ENCODE measurements around the gene NUDT21. TPM values are rescaled to one million over a fixed set of nuclear protein-coding genes. Genes with fewer than 3 reads are reported as not detected.

The NUDT21 gene
- total RNA-seq, 1 experiment from 2014 or later: 171 TPM

DNA sequence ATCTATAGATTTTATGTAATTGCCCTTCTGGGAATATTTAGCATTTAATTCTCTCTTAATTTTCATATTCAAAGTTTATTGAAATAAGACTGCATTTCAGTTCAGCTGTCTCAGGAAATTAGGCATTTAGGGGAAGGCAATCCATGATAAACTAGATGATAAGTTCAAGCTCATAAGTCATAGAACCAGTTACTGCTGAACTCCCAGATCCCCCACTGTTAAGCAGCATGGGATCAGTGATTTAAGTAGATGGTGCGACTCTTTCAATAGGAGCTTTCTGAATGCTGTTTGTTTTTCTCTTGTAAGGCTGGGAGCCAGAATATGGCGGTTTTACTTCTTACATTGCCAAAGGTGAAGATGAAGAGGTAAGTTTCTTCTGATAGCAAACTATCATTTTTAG, 24.1 kb upstream of the NUDT21 start:
- H4K20me1 ChIP-seq (ENCODE audit: insufficient read depth): 0 out of 2 replicates have a peak, but pooled peaks cover 8% of the 10 kb centered on the region
- H3K79me2 ChIP-seq (ENCODE audit: low read depth): no peaks in the 10 kb centered on the region
- H3K4me3 ChIP-seq: no peak overlapping the region
- H3K27me3 ChIP-seq (ENCODE audit: insufficient read depth, low read depth): no peaks in the 10 kb centered on the region
- H3K9me3 ChIP-seq (ENCODE audit: insufficient read depth, low read depth): 0 out of 2 replicates have a peak, but pooled peaks cover 3% of the 10 kb centered on the region
- no peak overlapping the region for H2AFZ ChIP-seq
- TF ChIP-seq EZH2 (IDR thresholded peaks at IDR 0.05; ENCODE audit: low read depth): no peak
- TF ChIP-seq, protein P1, sequence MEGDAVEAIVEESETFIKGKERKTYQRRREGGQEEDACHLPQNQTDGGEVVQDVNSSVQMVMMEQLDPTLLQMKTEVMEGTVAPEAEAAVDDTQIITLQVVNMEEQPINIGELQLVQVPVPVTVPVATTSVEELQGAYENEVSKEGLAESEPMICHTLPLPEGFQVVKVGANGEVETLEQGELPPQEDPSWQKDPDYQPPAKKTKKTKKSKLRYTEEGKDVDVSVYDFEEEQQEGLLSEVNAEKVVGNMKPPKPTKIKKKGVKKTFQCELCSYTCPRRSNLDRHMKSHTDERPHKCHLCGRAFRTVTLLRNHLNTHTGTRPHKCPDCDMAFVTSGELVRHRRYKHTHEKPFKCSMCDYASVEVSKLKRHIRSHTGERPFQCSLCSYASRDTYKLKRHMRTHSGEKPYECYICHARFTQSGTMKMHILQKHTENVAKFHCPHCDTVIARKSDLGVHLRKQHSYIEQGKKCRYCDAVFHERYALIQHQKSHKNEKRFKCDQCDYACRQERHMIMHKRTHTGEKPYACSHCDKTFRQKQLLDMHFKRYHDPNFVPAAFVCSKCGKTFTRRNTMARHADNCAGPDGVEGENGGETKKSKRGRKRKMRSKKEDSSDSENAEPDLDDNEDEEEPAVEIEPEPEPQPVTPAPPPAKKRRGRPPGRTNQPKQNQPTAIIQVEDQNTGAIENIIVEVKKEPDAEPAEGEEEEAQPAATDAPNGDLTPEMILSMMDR (conservative IDR thresholded peaks at IDR 0.05): no peak
- H3K27ac ChIP-seq: no peak overlapping the region
- H3K36me3 ChIP-seq (ENCODE audit: low read depth): peaks cover 65% of the 10 kb centered on the region
- no peaks in the 10 kb centered on the region for H3K9me2 ChIP-seq (ENCODE audit: insufficient read depth)
- intact Hi-C loops (cut with micrococcal nuclease; ENCODE audit: unreplicated experiment): no loop called here
- H3K4me2 ChIP-seq: no peak overlapping the region
- ChIA-PET CTCF (interaction anchor here (0.6 kb wide), 1 partner anchor 232 kb away, joined by 4 read pairs; no protein-coding TSS in a partner anchor), POLR2A (ENCODE audit: unreplicated experiment) (no interaction called here)
- no peak for DNase-seq
- H3K4me1 ChIP-seq (replicated peaks; ENCODE audit: insufficient read depth): peaks cover 22% of the 10 kb centered on the region
- peaks cover 28% of the 10 kb centered on the region for H3F3A ChIP-seq (ENCODE audit: insufficient read depth, low read depth)
- no TSS peak for BruUV-seq (replicated peaks)

DNA sequence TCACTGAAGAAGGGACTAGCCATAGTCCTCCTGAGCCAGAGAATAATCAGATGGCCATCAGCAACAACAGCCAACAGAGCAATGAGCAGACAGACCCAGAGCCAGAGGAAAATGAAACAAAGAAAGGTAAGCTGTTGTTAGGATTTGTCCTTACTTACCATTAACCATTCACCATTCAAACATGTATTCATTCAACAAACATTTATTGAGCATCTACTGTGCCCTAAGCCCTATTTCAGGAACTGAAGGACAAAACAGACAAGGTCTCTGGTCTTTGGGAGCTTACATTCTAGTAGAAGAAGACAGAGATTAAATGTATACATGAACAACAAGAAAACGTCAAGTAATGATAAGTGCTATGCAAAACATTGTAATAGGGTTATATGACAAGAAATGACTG, 19.5 kb upstream of the NUDT21 start:
- Histone ChIP-seq H2AFZ (no peak overlapping the region), H3K36me3 (ENCODE audit: low read depth) (peaks cover 67% of the 10 kb centered on the region), H3K4me3 (no peak overlapping the region), H3F3A (ENCODE audit: insufficient read depth, low read depth) (peaks cover 45% of the 10 kb centered on the region), H3K9me2 (ENCODE audit: insufficient read depth) (no peaks in the 10 kb centered on the region), H3K27ac (peak overlapping the region; percentile 65), H3K4me2 (peak overlapping the region; percentile 62), H4K20me1 (ENCODE audit: insufficient read depth) (0 out of 2 replicates have a peak, but pooled peaks cover 8% of the 10 kb centered on the region), H3K4me1 (replicated peaks; ENCODE audit: insufficient read depth) (peaks cover 26% of the 10 kb centered on the region), H3K79me2 (ENCODE audit: low read depth) (no peaks in the 10 kb centered on the region), H3K27me3 (ENCODE audit: insufficient read depth, low read depth) (no peaks in the 10 kb centered on the region), H3K9me3 (ENCODE audit: insufficient read depth, low read depth) (no peaks in the 10 kb centered on the region)
- no TSS peak for BruUV-seq (replicated peaks)
- POLR2A ChIA-PET (ENCODE audit: unreplicated experiment): interaction anchor here (0.6 kb wide), 2 partner anchors 15 to 227 kb away, joined by 3 to 11 read pairs; no protein-coding TSS in a partner anchor
- intact Hi-C loops (cut with micrococcal nuclease; ENCODE audit: unreplicated experiment): loop anchor here (1.0 kb wide), 1 partner anchor 50 kb away; the partner anchor contains the start of gene BBS2
- no peak for TF ChIP-seq EZH2 (IDR thresholded peaks at IDR 0.05; ENCODE audit: low read depth)
- TF ChIP-seq, protein P1 (conservative IDR thresholded peaks at IDR 0.05): no peak
- no peak for DNase-seq
- CTCF ChIA-PET: no interaction called here

DNA sequence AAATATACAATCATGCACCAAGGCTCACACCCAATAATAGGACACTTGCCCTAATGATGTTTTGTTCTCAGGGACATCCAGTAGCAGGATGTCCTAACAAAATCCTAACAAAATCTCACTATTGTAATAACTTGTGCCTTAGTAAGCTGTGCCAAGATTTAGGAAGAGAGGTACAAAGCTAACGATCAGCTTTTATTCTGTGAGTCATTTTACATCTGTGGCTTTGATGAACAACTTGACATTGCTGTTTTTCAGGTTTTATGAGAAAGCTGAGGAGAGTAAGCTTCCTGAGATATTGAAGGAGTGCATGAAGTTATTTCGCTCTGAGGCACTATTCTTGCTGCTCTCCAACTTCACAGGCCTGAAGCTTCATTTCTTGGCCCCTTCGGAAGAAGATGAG, 19.1 kb upstream of the NUDT21 start:
- no peaks in the 10 kb centered on the region for H3K79me2 ChIP-seq (ENCODE audit: low read depth)
- no peaks in the 10 kb centered on the region for H3K9me3 ChIP-seq (ENCODE audit: insufficient read depth, low read depth)
- ChIA-PET POLR2A (ENCODE audit: unreplicated experiment) (no interaction called here), CTCF (no interaction called here)
- no TSS peak for BruUV-seq (replicated peaks)
- H3K36me3 ChIP-seq (ENCODE audit: low read depth): peaks cover 67% of the 10 kb centered on the region
- H3F3A ChIP-seq (ENCODE audit: insufficient read depth, low read depth): peaks cover 45% of the 10 kb centered on the region
- TF ChIP-seq EZH2 (IDR thresholded peaks at IDR 0.05; ENCODE audit: low read depth): no peak
- TF ChIP-seq, protein P1 (conservative IDR thresholded peaks at IDR 0.05): no peak
- peak overlapping the region; percentile 62 for H3K4me2 ChIP-seq
- no peak overlapping the region for H2AFZ ChIP-seq
- H3K27ac ChIP-seq: peak overlapping the region; percentile 65
- no peaks in the 10 kb centered on the region for H3K9me2 ChIP-seq (ENCODE audit: insufficient read depth)
- H3K4me3 ChIP-seq: no peak overlapping the region
- peak in 1 of 2 experiments; percentile 92 for DNase-seq
- intact Hi-C loops (cut with micrococcal nuclease; ENCODE audit: unreplicated experiment): loop anchor here (1.0 kb wide), 1 partner anchor 50 kb away; the partner anchor contains the start of gene BBS2
- 0 out of 2 replicates have a peak, but pooled peaks cover 8% of the 10 kb centered on the region for H4K20me1 ChIP-seq (ENCODE audit: insufficient read depth)
- H3K27me3 ChIP-seq (ENCODE audit: insufficient read depth, low read depth): no peaks in the 10 kb centered on the region
- peaks cover 26% of the 10 kb centered on the region for H3K4me1 ChIP-seq (replicated peaks; ENCODE audit: insufficient read depth)
